PC-9 (cell line): ENCODE results near the gene SCGB1C1.

Experiments used
- CTCF ChIP-seq: fragments of 200-600 bp; sonication (generic); conservative IDR thresholded peaks from 2 replicates; pipeline ENCODE4 v1.6.1; 2017; ENCODE audit warnings: mixed run types, antibody characterized with exemption, mild to moderate bottlenecking, moderate library complexity
- EZH2 ChIP-seq: fragments of 200-600 bp; sonication (generic); IDR thresholded peaks from 2 replicates; pipeline ENCODE4 v1.8.0; 2017; ENCODE audit warnings: antibody characterized with exemption, low read depth

- TF ChIP-seq CTCF, result no peak
- no peak for TF ChIP-seq EZH2
These were observed 26.1 kb downstream of the SCGB1C1 start for GRCh38 chr11:218815-219593.
